ENCODE data around the gene SOX12.

Gene SOX12

DNA sequence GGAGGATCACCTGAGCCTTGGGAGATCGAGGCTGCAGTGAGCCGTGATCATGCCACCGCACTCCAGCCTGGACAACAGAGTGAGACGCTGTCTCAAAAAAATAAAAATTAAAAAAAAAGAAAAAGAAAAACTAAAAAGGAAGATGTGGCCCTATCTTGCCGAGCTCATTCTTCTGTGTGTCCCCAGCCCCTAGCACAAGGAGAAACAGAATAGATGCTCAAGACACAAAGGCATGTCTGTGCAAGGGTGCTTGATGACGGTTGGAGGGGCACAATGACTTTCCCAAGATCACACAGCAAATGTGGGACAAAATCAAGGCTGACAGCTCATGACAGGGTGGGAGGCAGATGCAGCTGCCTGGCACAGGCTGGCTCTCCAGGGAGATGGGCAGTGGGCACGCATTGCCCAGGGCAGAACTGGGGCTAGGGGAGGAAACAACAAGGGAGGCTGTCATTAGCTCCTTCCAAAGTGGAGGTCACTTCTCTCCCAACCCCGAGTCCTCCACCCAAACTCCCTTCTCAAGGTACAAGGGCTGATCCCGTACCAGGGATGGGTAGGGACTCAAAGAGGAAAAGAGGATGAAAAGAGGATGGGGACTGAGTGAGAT, 20.8 kb downstream of the SOX12 start:
- no peak for TF ChIP-seq CTCF (IDR thresholded peaks at IDR 0.05)

DNA sequence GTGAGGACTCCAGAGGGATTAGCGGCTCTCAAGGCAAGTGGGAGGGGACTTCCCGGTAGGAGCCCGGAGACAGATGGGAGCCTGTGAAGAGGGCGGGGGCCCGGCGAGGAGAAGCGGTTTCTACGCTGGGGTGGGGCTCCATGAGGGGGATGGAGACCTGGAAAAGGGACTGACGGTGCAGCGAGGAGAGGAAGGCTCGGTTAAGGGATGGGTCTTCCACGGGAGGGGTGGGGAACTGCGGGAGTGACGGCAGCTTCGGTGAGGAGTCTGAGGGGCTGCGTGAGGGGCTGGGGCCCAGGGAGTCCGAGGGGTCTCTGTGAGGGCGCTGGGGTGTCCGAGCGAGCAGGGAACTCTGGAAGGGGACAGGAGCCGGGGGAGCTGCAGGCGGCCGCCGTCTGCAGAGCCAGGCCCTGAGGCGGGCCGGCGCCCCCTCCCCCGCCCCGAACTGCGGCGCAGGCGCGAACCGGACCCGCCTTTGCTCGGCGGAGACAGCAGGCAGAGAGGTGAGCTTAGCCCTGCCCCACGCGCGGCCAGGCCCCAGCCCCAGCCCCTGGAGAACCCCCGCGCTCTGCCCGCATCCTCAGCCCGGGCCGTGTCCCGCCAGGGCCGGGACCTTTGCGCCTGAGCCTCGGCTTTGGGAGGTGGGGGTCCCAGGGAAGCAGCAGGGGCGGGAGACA, 21.4 kb downstream of the SOX12 start, which contains the start of gene NRSN2:
TSS of gene NRSN2 (plus strand) at position 472 of the 677 bp plus-strand sequence. CDS start 2,533 bp downstream, outside the sequence.
- no peak for TF ChIP-seq CTCF (IDR thresholded peaks at IDR 0.05)

- TF ChIP-seq CTCF (IDR thresholded peaks at IDR 0.05), result no peak
Observed at GRCh38 chr20:347317-347639, 21.9 kb downstream of the SOX12 start.

GRCh38 chr20:347640-348484, 22.5 kb downstream of the SOX12 start:
- no peak for TF ChIP-seq CTCF (IDR thresholded peaks at IDR 0.05)

DNA sequence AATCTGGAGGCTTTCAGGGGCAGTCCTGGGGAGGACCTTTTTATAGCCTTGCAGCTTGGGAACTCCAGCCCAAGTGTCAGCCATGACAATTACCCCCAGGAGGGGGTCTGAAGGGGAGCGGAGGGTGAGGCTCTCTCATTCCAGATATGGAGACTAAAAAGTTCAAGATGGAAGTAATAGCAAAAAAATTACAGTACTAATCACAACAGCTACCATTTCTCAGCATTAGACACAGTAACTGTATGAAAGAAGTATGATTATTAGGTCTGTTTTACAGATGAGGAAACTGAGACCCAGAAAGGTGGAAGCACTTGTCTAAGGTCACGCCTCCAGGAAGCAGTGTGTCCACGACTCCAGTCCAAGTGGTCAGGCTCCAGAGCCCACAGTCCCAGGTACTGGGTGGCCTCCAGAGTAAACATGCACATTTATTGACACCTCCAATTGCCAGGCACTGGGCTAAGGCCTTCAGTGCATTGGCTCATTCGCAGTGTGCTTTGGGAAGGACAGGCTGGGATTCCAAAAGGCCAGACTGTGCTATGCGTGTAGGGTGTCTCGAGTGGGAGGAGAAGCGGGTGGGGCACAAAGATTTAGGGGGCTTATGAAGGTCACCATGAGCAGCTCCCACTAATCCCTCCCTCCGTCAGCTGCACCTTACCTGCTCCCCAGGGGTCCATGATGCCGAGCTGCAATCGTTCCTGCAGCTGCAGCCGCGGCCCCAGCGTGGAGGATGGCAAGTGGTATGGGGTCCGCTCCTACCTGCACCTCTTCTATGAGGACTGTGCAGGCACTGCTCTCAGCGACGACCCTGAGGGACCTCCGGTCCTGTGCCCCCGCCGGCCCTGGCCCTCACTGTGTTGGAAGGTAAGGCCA, 23.9 kb downstream of the SOX12 start:
- no peak for TF ChIP-seq CTCF (IDR thresholded peaks at IDR 0.05)

GRCh38 chr20:353166-353565, 27.8 kb downstream of the SOX12 start:
- no peak for TF ChIP-seq CTCF (IDR thresholded peaks at IDR 0.05)
